ENCODE measurements around the gene EMILIN2. TPM values are rescaled to one million over a fixed set of nuclear protein-coding genes. Genes with fewer than 3 reads are reported as not detected.

Gene EMILIN2
- polyA plus RNA-seq (2011; rRNA removed) = 4.2 and 5.4 TPM in 2 replicates
- polyA plus RNA-seq (2012; cell fraction: cytosol; rRNA removed) = 5.5 and 8.1 TPM in 2 replicates
- polyA plus RNA-seq (2012; cell fraction: nucleus; rRNA removed) = 10.1 and 10.2 TPM in 2 replicates
- polyA plus RNA-seq (2017; fragmentation: RNase III; extraction: RNeasy Plus Mini Kit Qiagen cat#74134 plus additional on column Dnase treatment) = 6.1 to 7.8 TPM (median 6.7 TPM) in 3 replicates
- polyA minus RNA-seq (2011; rRNA and poly(A)+ RNA removed) = 4.3 and 4.7 TPM in 2 replicates

DNA sequence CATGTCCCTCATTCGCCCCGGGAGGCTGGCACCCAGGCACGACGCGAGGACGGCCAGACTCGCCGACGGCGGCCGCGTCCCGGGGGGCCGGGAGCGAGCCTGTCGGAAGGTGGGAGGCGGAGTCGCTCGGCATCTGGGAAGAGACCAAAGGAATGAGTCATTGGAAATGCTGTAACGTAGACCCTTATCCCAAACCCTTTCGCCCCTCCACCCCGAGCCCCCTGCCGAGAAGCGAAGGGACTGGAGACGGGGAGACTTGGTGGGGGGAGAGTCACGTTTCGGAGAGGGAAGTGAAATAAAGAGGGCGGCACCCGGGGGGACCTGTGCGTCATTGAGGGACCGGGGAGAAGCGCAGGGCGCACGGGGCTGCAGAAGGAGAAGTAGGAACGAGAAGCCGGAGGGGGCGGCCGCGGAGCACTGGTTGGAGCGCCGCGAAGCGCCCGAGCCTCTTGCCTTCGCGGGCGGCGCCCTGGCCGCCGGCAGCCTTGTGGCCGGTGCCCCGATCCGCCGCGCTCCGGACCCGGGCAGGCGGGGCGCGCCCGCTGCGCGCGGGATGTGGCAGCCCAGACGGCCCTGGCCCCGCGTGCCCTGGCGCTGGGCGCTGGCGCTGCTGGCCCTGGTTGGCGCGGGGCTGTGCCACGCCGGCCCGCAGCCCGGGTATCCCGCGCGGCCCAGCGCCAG is at the start of gene EMILIN2:
Gene EMILIN2 (plus strand): TSS at position 371 of the 681 bp plus-strand sequence. CDS start 183 bp downstream, at position 554.
- no peak for FAIRE-seq
- Histone ChIP-seq H3K4me2 (peak within 1 kb of the TSS; percentile 94), H3K4me3 (peak within 1 kb of the TSS; percentile 49), H3K9me3 (no peaks in the 10 kb centered on the region), H3K27ac (peak within 1 kb of the TSS in 1 of 2 experiments; percentile 46; a peak in 2 of 6 replicates), H3K4me1 (no peaks in the 10 kb centered on the region; the same call in 2 of the 3 replicates)
- WGBS (ENCODE audit: missing lambda C conversion rate) = 0% methylated on average over 13 of the region's 80 CpGs
- DNase-seq (ENCODE audit: low read depth in 1 of 2, low spot score in 1 of 2) = no peak
- TF ChIP-seq RCOR1 (IDR thresholded peaks at IDR 0.05; ENCODE audit: low read depth, low read length) = no peak
- ChIA-PET POLR2A (no interaction called here), CTCF (no interaction called here)
- ATAC-seq = peak; percentile 38 to 39; a peak in 5 of 6 replicates

DNA sequence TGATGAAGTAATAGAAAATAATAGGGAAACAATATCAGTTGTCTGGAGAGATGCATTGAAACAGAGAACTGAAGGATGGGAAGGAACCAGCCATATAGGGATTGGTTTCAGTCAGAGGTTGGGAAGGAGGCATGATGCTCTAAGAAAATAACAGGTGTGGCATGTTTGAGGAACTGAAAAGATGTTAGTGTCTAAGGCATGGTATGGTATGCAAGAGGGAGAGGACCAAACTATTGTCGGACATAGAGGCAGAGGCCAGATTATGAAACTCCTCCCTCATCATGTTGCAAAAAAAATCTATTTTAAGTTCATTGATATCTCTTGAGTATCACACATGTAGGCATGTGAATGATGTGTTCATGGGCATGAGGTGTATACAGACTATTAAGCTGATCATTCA is 48.9 kb upstream of the EMILIN2 start:
- 95% methylated on average over 1 of the region's 1 CpG for WGBS (ENCODE audit: missing lambda C conversion rate)
- FAIRE-seq (no peak), ATAC-seq (no peak), DNase-seq (ENCODE audit: low read depth in 1 of 2, low spot score in 1 of 2) (no peak)
- POLR2A ChIA-PET = no interaction called here
- TF ChIP-seq, protein P1, sequence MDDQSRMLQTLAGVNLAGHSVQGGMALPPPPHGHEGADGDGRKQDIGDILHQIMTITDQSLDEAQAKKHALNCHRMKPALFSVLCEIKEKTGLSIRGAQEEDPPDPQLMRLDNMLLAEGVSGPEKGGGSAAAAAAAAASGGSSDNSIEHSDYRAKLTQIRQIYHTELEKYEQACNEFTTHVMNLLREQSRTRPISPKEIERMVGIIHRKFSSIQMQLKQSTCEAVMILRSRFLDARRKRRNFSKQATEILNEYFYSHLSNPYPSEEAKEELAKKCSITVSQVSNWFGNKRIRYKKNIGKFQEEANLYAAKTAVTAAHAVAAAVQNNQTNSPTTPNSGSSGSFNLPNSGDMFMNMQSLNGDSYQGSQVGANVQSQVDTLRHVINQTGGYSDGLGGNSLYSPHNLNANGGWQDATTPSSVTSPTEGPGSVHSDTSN (IDR thresholded peaks at IDR 0.05) = no peak
- TF ChIP-seq NR3C1 (IDR thresholded peaks at IDR 0.05) = no peak
- TF ChIP-seq RARB (CRISPR knock-in tag; IDR thresholded peaks at IDR 0.05) = no peak
- TF ChIP-seq HEYL (CRISPR knock-in tag; IDR thresholded peaks at IDR 0.05) = no peak
- TF ChIP-seq RFX5 (IDR thresholded peaks at IDR 0.05) = no peak
- TF ChIP-seq HOXA7 (CRISPR knock-in tag; IDR thresholded peaks at IDR 0.05) = no peak
- TF ChIP-seq, protein P2, sequence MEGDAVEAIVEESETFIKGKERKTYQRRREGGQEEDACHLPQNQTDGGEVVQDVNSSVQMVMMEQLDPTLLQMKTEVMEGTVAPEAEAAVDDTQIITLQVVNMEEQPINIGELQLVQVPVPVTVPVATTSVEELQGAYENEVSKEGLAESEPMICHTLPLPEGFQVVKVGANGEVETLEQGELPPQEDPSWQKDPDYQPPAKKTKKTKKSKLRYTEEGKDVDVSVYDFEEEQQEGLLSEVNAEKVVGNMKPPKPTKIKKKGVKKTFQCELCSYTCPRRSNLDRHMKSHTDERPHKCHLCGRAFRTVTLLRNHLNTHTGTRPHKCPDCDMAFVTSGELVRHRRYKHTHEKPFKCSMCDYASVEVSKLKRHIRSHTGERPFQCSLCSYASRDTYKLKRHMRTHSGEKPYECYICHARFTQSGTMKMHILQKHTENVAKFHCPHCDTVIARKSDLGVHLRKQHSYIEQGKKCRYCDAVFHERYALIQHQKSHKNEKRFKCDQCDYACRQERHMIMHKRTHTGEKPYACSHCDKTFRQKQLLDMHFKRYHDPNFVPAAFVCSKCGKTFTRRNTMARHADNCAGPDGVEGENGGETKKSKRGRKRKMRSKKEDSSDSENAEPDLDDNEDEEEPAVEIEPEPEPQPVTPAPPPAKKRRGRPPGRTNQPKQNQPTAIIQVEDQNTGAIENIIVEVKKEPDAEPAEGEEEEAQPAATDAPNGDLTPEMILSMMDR (IDR thresholded peaks at IDR 0.05) = no peak
- TF ChIP-seq CEBPB (IDR thresholded peaks at IDR 0.05) = no peak
- TF ChIP-seq HOXB13 (CRISPR knock-in tag; IDR thresholded peaks at IDR 0.05; ENCODE audit: low read depth) = no peak
- TF ChIP-seq, protein P3, sequence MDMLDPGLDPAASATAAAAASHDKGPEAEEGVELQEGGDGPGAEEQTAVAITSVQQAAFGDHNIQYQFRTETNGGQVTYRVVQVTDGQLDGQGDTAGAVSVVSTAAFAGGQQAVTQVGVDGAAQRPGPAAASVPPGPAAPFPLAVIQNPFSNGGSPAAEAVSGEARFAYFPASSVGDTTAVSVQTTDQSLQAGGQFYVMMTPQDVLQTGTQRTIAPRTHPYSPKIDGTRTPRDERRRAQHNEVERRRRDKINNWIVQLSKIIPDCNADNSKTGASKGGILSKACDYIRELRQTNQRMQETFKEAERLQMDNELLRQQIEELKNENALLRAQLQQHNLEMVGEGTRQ (IDR thresholded peaks at IDR 0.05) = no peak
- TF ChIP-seq POLR2A (IDR thresholded peaks at IDR 0.05; ENCODE audit: low read length) = no peak
- no peak for TF ChIP-seq EHMT2 (IDR thresholded peaks at IDR 0.05; ENCODE audit: low read depth)
- no peak for TF ChIP-seq ZC3H11A (IDR thresholded peaks at IDR 0.05)
- TF ChIP-seq CBX2 (IDR thresholded peaks at IDR 0.05; ENCODE audit: borderline replicate concordance, low read depth) = no peak
- H3K27ac ChIP-seq = no peak overlapping the region
- no peaks in the 10 kb centered on the region for H3K9me3 ChIP-seq
- no peak overlapping the region for H3K4me3 ChIP-seq
- H3K4me2 ChIP-seq = no peak overlapping the region
- no peaks in the 10 kb centered on the region for H3K4me1 ChIP-seq
- CTCF ChIA-PET = no interaction called here

DNA sequence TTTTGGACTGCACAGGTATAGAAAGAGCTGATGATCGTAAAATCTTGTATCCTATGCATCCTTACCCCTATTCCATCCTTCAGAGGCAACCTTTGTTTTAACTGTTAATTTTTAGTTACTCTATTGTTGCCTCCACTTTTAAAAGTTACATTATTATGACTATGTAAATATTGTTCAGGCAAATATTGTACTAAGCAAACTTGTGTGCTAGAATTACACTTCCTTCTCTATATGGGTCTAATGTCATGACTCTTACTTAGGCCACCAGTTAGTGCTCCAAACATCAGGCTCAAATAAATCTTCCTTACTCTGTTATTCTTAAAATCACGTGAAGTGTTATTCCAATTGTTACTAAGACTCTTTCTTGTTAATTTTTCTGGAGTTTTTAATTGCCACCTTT is 47.4 kb upstream of the EMILIN2 start:
- POLR2A ChIA-PET = no interaction called here
- no peak for ATAC-seq

More for the DNA sequence above, 47.4 kb upstream of the EMILIN2 start:
- 89% methylated on average over 2 of the region's 2 CpGs for WGBS (ENCODE audit: missing lambda C conversion rate)
- Histone ChIP-seq H3K4me1 (no peaks in the 10 kb centered on the region), H3K9me3 (no peaks in the 10 kb centered on the region), H3K4me2 (no peak overlapping the region), H3K4me3 (no peak overlapping the region), H3K27ac (no peak overlapping the region)
- DNase-seq (ENCODE audit: low read depth in 1 of 2, low spot score in 1 of 2) = no peak
- no peak for FAIRE-seq
- CTCF ChIA-PET = no interaction called here
- TF ChIP-seq POLR2AphosphoS2 (conservative IDR thresholded peaks at IDR 0.05; ENCODE audit: low read length) (no peak), MAZ (IDR thresholded peaks at IDR 0.05; ENCODE audit: borderline replicate concordance, low read depth, low read length) (no peak), NFE2L2 (conservative IDR thresholded peaks at IDR 0.05; ENCODE audit: low read length) (no peak), EP300 (IDR thresholded peaks at IDR 0.05) (no peak)
- TF ChIP-seq, protein P4, sequence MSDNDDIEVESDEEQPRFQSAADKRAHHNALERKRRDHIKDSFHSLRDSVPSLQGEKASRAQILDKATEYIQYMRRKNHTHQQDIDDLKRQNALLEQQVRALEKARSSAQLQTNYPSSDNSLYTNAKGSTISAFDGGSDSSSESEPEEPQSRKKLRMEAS (IDR thresholded peaks at IDR 0.05) = no peak
